HCT116 (cell line): Measurements from ENCODE around the gene NIF3L1. TPM values are rescaled to one million over a fixed set of nuclear protein-coding genes. Genes with fewer than 3 reads are reported as not detected.

Experiments
- ATAC-seq: fragments of 200-7000 bp; cut with Tn5 transposase; 2 replicates; pipeline ENCODE4 v1.9.1; 2020; ENCODE audit warnings: mild to moderate bottlenecking, moderate library complexity
- BruUV-seq: library from RNA; stranded (reverse); fragments of 400-500 nt; replicated peaks from 2 replicates; lab custom pipeline; 2021; lab: Mats Ljungman, UMichigan
- CTCF ChIA-PET: fragments of 300-600 bp; sonication (Branson Sonifier 250); formaldehyde crosslinking; loops from one replicate; lab custom pipeline; 2021; ENCODE audit warnings: antibody characterized with exemption; lab: Charles Lee
- POLR2A ChIA-PET: fragments of 300-600, 350-600 bp; sonication (Branson Sonifier 250); formaldehyde crosslinking; loops from one replicate; lab custom pipeline; 2021; ENCODE audit warnings: antibody characterized with exemption; lab: Charles Lee
- RAD21 ChIA-PET, 2 experiments: fragments of 300-600 bp; sonication (Branson Sonifier 250); formaldehyde crosslinking; loops; one replicate each; lab custom pipeline; 2023; ENCODE audit warnings: low total read pairs in 2 of 2; ENCODE audit not compliant: uncharacterized antibody in 2 of 2, unreplicated experiment in 2 of 2, low non-redundant PET in 1 of 2; lab: Charles Lee
- DNase-seq: peaks from one replicate; pipeline ENCODE4 v3.0.0-alpha.2; 2010; ENCODE audit warnings: low read depth, low spot score
- H2AFZ ChIP-seq: fragments of 200-600 bp; shearing (Covaris generic), sonication (generic); 2 replicates; pipeline ENCODE4 v1.6.1; 2017; ENCODE audit warnings: low read depth, mixed run types, mixed read lengths, antibody characterized with exemption, low read length; ENCODE audit not compliant: poor library complexity, severe bottlenecking
- H3K27ac ChIP-seq: 2 replicates; pipeline ENCODE4 v1.5.1; 2012; ENCODE audit warnings: low read depth, low read length
- H3K27me3 ChIP-seq: fragments of 200-600 bp; sonication (generic); 2 replicates; pipeline ENCODE4 v1.6.1; 2016; ENCODE audit warnings: mixed run types, low read length, mixed read lengths; ENCODE audit not compliant: insufficient read depth
- H3K36me3 ChIP-seq, 2 experiments: fragments of 200-500 bp in 1 of 2; fragments of 200-600 bp in 1 of 2; sonication (Bioruptor generic) in 1 of 2; sonication (generic) in 1 of 2; 2 replicates each; pipeline versions ENCODE4 v1.5.1 to v1.6.1; 2014 to 2016; ENCODE audit warnings: low read length in 2 of 2, inconsistent platforms in 1 of 2, mixed read lengths in 1 of 2, mixed run types in 1 of 2; ENCODE audit not compliant: insufficient read depth in 2 of 2, control insufficient read depth in 1 of 2
- H3K4me1 ChIP-seq, 2 experiments: fragments of 200-600 bp in 1 of 2; sonication (generic) in 1 of 2; 2 replicates each; pipeline versions ENCODE4 v1.5.1 to v1.6.1; 2012 to 2017; ENCODE audit warnings: low read length in 2 of 2, inconsistent platforms in 1 of 2, mild to moderate bottlenecking in 1 of 2, mixed read lengths in 1 of 2, mixed run types in 1 of 2, moderate library complexity in 1 of 2; ENCODE audit not compliant: insufficient read depth in 2 of 2, control insufficient read depth in 1 of 2
- H3K4me2 ChIP-seq: fragments of 200-600 bp; sonication (generic); 2 replicates; pipeline ENCODE4 v1.6.1; 2017; ENCODE audit warnings: mixed run types, low read length, mixed read lengths
- H3K4me3 ChIP-seq, 2 experiments: fragments of 200-600 bp in 1 of 2; sonication (generic) in 1 of 2; replicated peaks in 1 of 2; 2 replicates each; pipeline ENCODE4 v1.5.1; 2011 to 2016; ENCODE audit warnings: low read length in 2 of 2, control low read depth in 1 of 2, low read depth in 1 of 2, mild to moderate bottlenecking in 1 of 2, mixed read lengths in 1 of 2, mixed run types in 1 of 2
- H3K79me2 ChIP-seq: fragments of 200-600 bp; sonication (generic); 2 replicates; pipeline ENCODE4 v1.6.1; 2017; ENCODE audit warnings: mild to moderate bottlenecking, mixed run types, low read length, moderate library complexity, mixed read lengths; ENCODE audit not compliant: insufficient read depth
- H3K9ac ChIP-seq: fragments of 200-600 bp; sonication (generic); 2 replicates; pipeline ENCODE4 v1.6.1; 2016; ENCODE audit warnings: low read length, mixed read lengths
- H3K9me2 ChIP-seq: fragments of 200-600 bp; sonication (generic), shearing (Covaris generic); 2 replicates; pipeline ENCODE4 v1.6.1; 2017; ENCODE audit warnings: mixed run types, mild to moderate bottlenecking, moderate library complexity; ENCODE audit not compliant: insufficient read depth
- H3K9me3 ChIP-seq, 2 experiments: fragments of 200-500 bp in 1 of 2; fragments of 200-600 bp in 1 of 2; sonication (Bioruptor generic) in 1 of 2; sonication (generic) in 1 of 2; 2 replicates each; pipeline ENCODE4 v1.6.1; 2014 to 2017; ENCODE audit warnings: low read length in 2 of 2, mixed read lengths in 2 of 2, inconsistent platforms in 1 of 2, low read depth in 1 of 2, mild to moderate bottlenecking in 1 of 2, mixed run types in 1 of 2, moderate library complexity in 1 of 2; ENCODE audit not compliant: control insufficient read depth in 1 of 2, insufficient read depth in 1 of 2
- H4K20me1 ChIP-seq: fragments of 200-600 bp; sonication (generic), shearing (Covaris generic); 2 replicates; pipeline ENCODE4 v1.6.1; 2017; ENCODE audit warnings: mixed run types, mild to moderate bottlenecking, moderate library complexity; ENCODE audit not compliant: insufficient read depth
- CBX3 ChIP-seq: IDR thresholded peaks from 2 replicates; pipeline ENCODE4 v1.6.1; 2012; ENCODE audit warnings: low read depth
- CEBPB ChIP-seq: IDR thresholded peaks from 2 replicates; pipeline ENCODE4 v1.6.1; 2012; ENCODE audit warnings: low read depth
- EGR1 ChIP-seq: IDR thresholded peaks from 2 replicates; pipeline ENCODE4 v1.6.1; 2012; ENCODE audit warnings: low read depth
- EZH2phosphoT487 ChIP-seq: fragments of 200-600 bp; IDR thresholded peaks from 2 replicates; pipeline ENCODE4 v1.6.1; 2018; ENCODE audit warnings: antibody characterized with exemption, borderline replicate concordance
- POLR2AphosphoS5 ChIP-seq: IDR thresholded peaks from 2 replicates; pipeline ENCODE4 v1.6.1; 2011; ENCODE audit warnings: mild to moderate bottlenecking, low read depth, low read length, moderate library complexity
- RAD21 ChIP-seq: IDR thresholded peaks from 2 replicates; pipeline ENCODE4 v1.6.1; 2012; ENCODE audit warnings: low read depth, mild to moderate bottlenecking
- SIN3A ChIP-seq: IDR thresholded peaks from 2 replicates; pipeline ENCODE4 v1.6.1; 2012; ENCODE audit warnings: low read depth
- SP1 ChIP-seq: IDR thresholded peaks from 2 replicates; pipeline ENCODE4 v1.6.1; 2012; ENCODE audit warnings: low read depth
- TCF7L2 ChIP-seq: IDR thresholded peaks from 2 replicates; pipeline ENCODE4 v1.7.0; 2011; ENCODE audit warnings: borderline replicate concordance, inconsistent platforms; ENCODE audit not compliant: insufficient read depth, insufficient read length; ENCODE audit errors: extremely low read depth
- YY1 ChIP-seq: IDR thresholded peaks from 2 replicates; pipeline ENCODE4 v1.6.1; 2011; ENCODE audit warnings: low read length, low read depth, moderate library complexity, mild to moderate bottlenecking; ENCODE audit not compliant: insufficient replicate concordance; ENCODE audit errors: extremely low read depth
- ZNF274 ChIP-seq: fragments of 200-500 bp; sonication (Bioruptor generic); IDR thresholded peaks from 2 replicates; pipeline ENCODE4 v1.6.1; 2014; ENCODE audit warnings: mild to moderate bottlenecking, low read depth, low read length, inconsistent platforms
- intact Hi-C: fragments of 100-400 bp; cut with micrococcal nuclease; formaldehyde crosslinking; loops from 2 replicates; pipeline ENCODE4 v1.10.0; 2022
- total RNA-seq: library from RNA; stranded (reverse); gene quantifications from one replicate; pipeline ENCODE4 v1.2.1, GENCODE V29; 2021; ENCODE audit not compliant: unreplicated experiment
- TF ChIP-seq, protein P1 (sequence below): IDR thresholded peaks from 2 replicates; pipeline ENCODE4 v1.6.1; 2012; ENCODE audit warnings: low read depth
- TF ChIP-seq, protein P2 (sequence below): IDR thresholded peaks from 2 replicates; pipeline ENCODE4 v1.6.1; 2012
- TF ChIP-seq, protein P3 (sequence below): IDR thresholded peaks from 2 replicates; pipeline ENCODE4 v1.6.1; 2012

The NIF3L1 gene
- total RNA-seq, 1 experiment from 2014 or later, result 44.7 TPM

DNA sequence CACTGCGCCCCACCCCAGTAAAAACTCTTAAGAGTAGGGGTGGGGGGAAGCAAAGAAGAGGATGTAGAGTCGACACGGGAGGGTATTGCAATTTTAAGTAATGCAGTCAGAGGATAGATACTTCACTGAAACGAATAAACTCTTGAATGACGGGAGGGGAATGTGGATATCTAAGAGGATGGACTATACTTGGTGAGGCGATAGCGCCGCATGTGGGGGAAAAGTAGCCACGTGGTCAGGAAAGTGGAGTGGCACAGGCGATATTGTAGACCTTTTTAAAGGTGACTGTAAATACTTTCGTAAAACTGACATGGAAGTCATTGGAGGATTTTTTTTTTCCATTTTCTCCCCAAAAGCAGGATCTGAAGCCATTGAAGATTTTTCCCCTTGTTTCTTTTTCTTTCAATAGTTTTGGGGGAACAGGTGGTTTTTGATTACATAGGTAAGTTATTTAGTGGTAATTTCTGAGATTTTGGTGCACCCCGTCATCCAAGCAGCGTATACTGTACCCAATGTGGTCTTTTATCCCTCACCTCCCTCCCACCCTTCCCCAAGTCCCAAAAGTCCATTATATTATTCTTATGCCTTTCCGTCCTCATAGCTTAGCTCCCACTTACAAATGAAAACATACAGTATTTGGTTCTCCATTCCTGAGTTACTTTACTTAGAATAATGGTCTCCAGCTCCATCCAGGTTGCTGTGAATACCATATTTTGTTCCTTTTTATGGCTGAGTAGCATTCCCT is 38.5 kb upstream of the NIF3L1 start:
- Histone ChIP-seq H2AFZ (no peak overlapping the region), H4K20me1 (0 out of 2 replicates have a peak, but pooled peaks cover 4% of the 10 kb centered on the region), H3K9me3 (no peaks in the 10 kb centered on the region), H3K9ac (no peak overlapping the region), H3K27me3 (no peaks in the 10 kb centered on the region), H3K9me2 (no peaks in the 10 kb centered on the region), H3K36me3 (peaks cover 36 to 38% of the 10 kb centered on the region in 2 experiments; a peak in 3 of 4 replicates), H3K4me3 (no peak overlapping the region), H3K27ac (no peak overlapping the region), H3K79me2 (no peaks in the 10 kb centered on the region; the same call in 1 of the 2 replicates), H3K4me1 (no peaks in the 10 kb centered on the region)
- no peak for DNase-seq
- intact Hi-C loops, result no loop called here
- POLR2A ChIA-PET, result no interaction called here
- BruUV-seq, result no TSS peak
- CTCF ChIA-PET, result interaction anchor here (0.6 kb wide), 1 partner anchor 332 kb away, joined by 4 read pairs; no protein-coding TSS in a partner anchor
- 0 out of 2 replicates have a peak, but pooled peaks have one; percentile 23 for ATAC-seq
- RAD21 ChIA-PET, result interaction anchor here in 1 of 2 experiments (0.7 kb wide), 1 partner anchor 12 kb away, joined by 5 read pairs; no protein-coding TSS in a partner anchor
- no peak for TF ChIP-seq TCF7L2
- TF ChIP-seq CBX3, result no peak
- TF ChIP-seq POLR2AphosphoS5, result peak; percentile 60
- no peak for TF ChIP-seq ZNF274
- TF ChIP-seq RAD21, result peak; percentile 20; the same call in 1 of the 2 replicates
- TF ChIP-seq, all 23 proteins: peak for 2
- H3K4me2 ChIP-seq, result no peak overlapping the region

DNA sequence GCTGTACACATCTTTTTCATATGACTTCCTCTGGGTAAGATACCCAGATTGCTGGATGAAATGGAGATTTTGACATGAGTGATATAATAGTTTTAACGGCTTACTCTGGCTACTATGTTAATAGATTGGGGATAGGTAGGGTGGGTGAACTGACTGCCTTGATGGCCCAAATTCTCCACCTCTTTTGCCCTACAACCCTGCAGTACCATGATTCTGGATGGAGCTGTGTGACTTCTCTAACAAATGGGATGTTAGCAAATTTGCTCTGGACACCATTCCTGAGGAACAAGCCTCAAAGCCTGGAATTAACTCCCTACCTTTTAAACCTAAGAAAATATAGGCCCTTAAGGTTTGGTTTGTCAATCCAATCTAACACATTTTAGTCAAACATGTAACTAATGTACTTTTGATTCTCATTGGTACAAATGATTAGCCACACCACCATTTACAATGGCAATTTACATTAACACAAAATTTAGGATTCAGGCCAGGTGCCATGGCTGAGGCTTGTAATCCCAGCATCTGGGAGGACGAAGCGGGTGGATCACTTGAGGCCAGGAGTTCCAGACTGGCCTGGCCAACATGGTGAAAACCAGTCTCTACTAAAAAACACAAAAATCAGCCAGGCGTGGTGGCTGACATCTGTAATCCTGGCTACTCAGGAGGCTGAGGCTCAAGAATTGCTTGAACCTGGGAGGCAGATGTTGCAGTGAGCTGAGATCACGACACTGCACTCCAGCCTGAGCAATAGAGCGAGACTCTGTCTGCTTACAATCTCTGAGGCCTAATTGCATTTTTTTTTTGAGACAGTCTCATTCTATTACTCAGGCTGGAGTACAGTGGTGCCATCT is 37.5 kb upstream of the NIF3L1 start:
- no peaks in the 10 kb centered on the region for H3K27me3 ChIP-seq
- intact Hi-C loops, result no loop called here
- peaks cover 44 to 45% of the 10 kb centered on the region in 2 experiments for H3K36me3 ChIP-seq
- RAD21 ChIA-PET, result no interaction called here
- 0 out of 2 replicates have a peak, but pooled peaks cover 4% of the 10 kb centered on the region for H4K20me1 ChIP-seq
- CTCF ChIA-PET, result interaction anchor here (0.6 kb wide), 1 partner anchor 331 kb away, joined by 4 read pairs; no protein-coding TSS in a partner anchor
- H3K27ac ChIP-seq, result no peak overlapping the region
- H3K4me1 ChIP-seq, result no peaks in the 10 kb centered on the region
- no TSS peak for BruUV-seq
- ATAC-seq, result no peak
- no peak overlapping the region for H3K4me3 ChIP-seq
- H3K79me2 ChIP-seq, result peaks cover 6% of the 10 kb centered on the region
- POLR2A ChIA-PET, result no interaction called here
- no peak for DNase-seq
- no peak overlapping the region for H3K9ac ChIP-seq
- no peaks in the 10 kb centered on the region for H3K9me2 ChIP-seq
- no peak overlapping the region for H3K4me2 ChIP-seq
- H3K9me3 ChIP-seq, result no peaks in the 10 kb centered on the region
- no peak overlapping the region for H2AFZ ChIP-seq
- no peak for TF ChIP-seq CEBPB
- no peak for TF ChIP-seq YY1
- TF ChIP-seq, protein P1, sequence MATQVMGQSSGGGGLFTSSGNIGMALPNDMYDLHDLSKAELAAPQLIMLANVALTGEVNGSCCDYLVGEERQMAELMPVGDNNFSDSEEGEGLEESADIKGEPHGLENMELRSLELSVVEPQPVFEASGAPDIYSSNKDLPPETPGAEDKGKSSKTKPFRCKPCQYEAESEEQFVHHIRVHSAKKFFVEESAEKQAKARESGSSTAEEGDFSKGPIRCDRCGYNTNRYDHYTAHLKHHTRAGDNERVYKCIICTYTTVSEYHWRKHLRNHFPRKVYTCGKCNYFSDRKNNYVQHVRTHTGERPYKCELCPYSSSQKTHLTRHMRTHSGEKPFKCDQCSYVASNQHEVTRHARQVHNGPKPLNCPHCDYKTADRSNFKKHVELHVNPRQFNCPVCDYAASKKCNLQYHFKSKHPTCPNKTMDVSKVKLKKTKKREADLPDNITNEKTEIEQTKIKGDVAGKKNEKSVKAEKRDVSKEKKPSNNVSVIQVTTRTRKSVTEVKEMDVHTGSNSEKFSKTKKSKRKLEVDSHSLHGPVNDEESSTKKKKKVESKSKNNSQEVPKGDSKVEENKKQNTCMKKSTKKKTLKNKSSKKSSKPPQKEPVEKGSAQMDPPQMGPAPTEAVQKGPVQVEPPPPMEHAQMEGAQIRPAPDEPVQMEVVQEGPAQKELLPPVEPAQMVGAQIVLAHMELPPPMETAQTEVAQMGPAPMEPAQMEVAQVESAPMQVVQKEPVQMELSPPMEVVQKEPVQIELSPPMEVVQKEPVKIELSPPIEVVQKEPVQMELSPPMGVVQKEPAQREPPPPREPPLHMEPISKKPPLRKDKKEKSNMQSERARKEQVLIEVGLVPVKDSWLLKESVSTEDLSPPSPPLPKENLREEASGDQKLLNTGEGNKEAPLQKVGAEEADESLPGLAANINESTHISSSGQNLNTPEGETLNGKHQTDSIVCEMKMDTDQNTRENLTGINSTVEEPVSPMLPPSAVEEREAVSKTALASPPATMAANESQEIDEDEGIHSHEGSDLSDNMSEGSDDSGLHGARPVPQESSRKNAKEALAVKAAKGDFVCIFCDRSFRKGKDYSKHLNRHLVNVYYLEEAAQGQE, result no peak
- TF ChIP-seq EZH2phosphoT487, result no peak
- TF ChIP-seq EGR1, result no peak
- TF ChIP-seq, protein P2, sequence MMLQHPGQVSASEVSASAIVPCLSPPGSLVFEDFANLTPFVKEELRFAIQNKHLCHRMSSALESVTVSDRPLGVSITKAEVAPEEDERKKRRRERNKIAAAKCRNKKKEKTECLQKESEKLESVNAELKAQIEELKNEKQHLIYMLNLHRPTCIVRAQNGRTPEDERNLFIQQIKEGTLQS, result no peak
- TF ChIP-seq SP1, result no peak
- no peak for TF ChIP-seq SIN3A
- TF ChIP-seq CBX3, result no peak
- TF ChIP-seq, protein P3, sequence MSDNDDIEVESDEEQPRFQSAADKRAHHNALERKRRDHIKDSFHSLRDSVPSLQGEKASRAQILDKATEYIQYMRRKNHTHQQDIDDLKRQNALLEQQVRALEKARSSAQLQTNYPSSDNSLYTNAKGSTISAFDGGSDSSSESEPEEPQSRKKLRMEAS, result no peak
